ENCODE data around the gene CHCHD10. TPM values are rescaled to one million over a fixed set of nuclear protein-coding genes. Genes with fewer than 3 reads are reported as not detected.

The CHCHD10 gene
- total and polyA plus RNA-seq, 2 of the 13 experiments (the other 11 are each of a cell fraction or from before 2014, with no cell fraction given): 37.0 to 62.8 TPM

GRCh38 chr22:23779083-23779482 lies 11.3 kb upstream of the CHCHD10 start:
- no peak for FAIRE-seq
- intact Hi-C loops (cut with micrococcal nuclease; ENCODE audit: unreplicated experiment): no loop called here
- TF ChIP-seq ZNF326 (CRISPR knock-in tag; IDR thresholded peaks at IDR 0.05; ENCODE audit: borderline replicate concordance): no peak
- no peak for TF ChIP-seq ZNF609 (CRISPR knock-in tag; IDR thresholded peaks at IDR 0.05; ENCODE audit: borderline replicate concordance)
- TF ChIP-seq ZFP82 (CRISPR knock-in tag; IDR thresholded peaks at IDR 0.05; ENCODE audit: borderline replicate concordance): no peak
- TF ChIP-seq ETV6 (CRISPR knock-in tag; conservative IDR thresholded peaks at IDR 0.05): no peak
- TF ChIP-seq, protein P1, sequence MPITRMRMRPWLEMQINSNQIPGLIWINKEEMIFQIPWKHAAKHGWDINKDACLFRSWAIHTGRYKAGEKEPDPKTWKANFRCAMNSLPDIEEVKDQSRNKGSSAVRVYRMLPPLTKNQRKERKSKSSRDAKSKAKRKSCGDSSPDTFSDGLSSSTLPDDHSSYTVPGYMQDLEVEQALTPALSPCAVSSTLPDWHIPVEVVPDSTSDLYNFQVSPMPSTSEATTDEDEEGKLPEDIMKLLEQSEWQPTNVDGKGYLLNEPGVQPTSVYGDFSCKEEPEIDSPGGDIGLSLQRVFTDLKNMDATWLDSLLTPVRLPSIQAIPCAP (CRISPR knock-in tag; IDR thresholded peaks at IDR 0.05; ENCODE audit: low read depth): no peak
- no peak for TF ChIP-seq HOXA3 (CRISPR knock-in tag; IDR thresholded peaks at IDR 0.05)
- TF ChIP-seq, protein P2, sequence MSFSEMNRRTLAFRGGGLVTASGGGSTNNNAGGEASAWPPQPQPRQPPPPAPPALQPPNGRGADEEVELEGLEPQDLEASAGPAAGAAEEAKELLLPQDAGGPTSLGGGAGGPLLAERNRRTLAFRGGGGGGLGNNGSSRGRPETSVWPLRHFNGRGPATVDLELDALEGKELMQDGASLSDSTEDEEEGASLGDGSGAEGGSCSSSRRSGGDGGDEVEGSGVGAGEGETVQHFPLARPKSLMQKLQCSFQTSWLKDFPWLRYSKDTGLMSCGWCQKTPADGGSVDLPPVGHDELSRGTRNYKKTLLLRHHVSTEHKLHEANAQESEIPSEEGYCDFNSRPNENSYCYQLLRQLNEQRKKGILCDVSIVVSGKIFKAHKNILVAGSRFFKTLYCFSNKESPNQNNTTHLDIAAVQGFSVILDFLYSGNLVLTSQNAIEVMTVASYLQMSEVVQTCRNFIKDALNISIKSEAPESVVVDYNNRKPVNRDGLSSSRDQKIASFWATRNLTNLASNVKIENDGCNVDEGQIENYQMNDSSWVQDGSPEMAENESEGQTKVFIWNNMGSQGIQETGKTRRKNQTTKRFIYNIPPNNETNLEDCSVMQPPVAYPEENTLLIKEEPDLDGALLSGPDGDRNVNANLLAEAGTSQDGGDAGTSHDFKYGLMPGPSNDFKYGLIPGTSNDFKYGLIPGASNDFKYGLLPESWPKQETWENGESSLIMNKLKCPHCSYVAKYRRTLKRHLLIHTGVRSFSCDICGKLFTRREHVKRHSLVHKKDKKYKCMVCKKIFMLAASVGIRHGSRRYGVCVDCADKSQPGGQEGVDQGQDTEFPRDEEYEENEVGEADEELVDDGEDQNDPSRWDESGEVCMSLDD (CRISPR knock-in tag; IDR thresholded peaks at IDR 0.05; ENCODE audit: borderline replicate concordance): no peak
- no peak for TF ChIP-seq ZNF720 (CRISPR knock-in tag; IDR thresholded peaks at IDR 0.05)
- no peak for TF ChIP-seq KDM5B (CRISPR knock-in tag; IDR thresholded peaks at IDR 0.05; ENCODE audit: borderline replicate concordance)
- TF ChIP-seq ZNF335 (CRISPR knock-in tag; IDR thresholded peaks at IDR 0.05): no peak
- TF ChIP-seq TRIM22 (IDR thresholded peaks at IDR 0.05): no peak
- TF ChIP-seq CHD2 (IDR thresholded peaks at IDR 0.05; ENCODE audit: low read depth, low read length): no peak
- no peak for TF ChIP-seq CBFB (CRISPR knock-in tag; IDR thresholded peaks at IDR 0.05)
- no peak for TF ChIP-seq ZNF331 (CRISPR knock-in tag; IDR thresholded peaks at IDR 0.05)
- TF ChIP-seq HES4 (CRISPR knock-in tag; IDR thresholded peaks at IDR 0.05; ENCODE audit: borderline replicate concordance): no peak
- TF ChIP-seq RFXANK (CRISPR knock-in tag; IDR thresholded peaks at IDR 0.05): no peak
- TF ChIP-seq, protein P3, sequence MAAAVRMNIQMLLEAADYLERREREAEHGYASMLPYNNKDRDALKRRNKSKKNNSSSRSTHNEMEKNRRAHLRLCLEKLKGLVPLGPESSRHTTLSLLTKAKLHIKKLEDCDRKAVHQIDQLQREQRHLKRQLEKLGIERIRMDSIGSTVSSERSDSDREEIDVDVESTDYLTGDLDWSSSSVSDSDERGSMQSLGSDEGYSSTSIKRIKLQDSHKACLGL (CRISPR knock-in tag; IDR thresholded peaks at IDR 0.05): 0 out of 2 replicates have a peak, but pooled peaks have one; percentile 46

More at GRCh38 chr22:23779083-23779482, 11.3 kb upstream of the CHCHD10 start:
- no peak overlapping the region for H3K9ac ChIP-seq (ENCODE audit: insufficient read depth, low read depth, low read length)
- CTCF ChIA-PET (ENCODE audit: low intra/inter-chr PET ratio, low total read pairs): no interaction called here
- no peak overlapping the region for H3K27ac ChIP-seq (ENCODE audit: extremely low read length, insufficient read depth, low read length)
- no peaks in the 10 kb centered on the region for H3K27me3 ChIP-seq (ENCODE audit: control insufficient read depth in 1 of 2, insufficient read depth in 2 of 2, low read length in 2 of 2)
- DNase-seq (ENCODE audit: low spot score): no peak
- ATAC-seq: no peak
- POLR2A ChIA-PET: no interaction called here
- H4K20me1 ChIP-seq (ENCODE audit: insufficient read depth, low read length): no peaks in the 10 kb centered on the region
- 100% methylated on average over 1 of the region's 16 CpGs for WGBS (ENCODE audit: low lambda C conversion rate)
- no peak overlapping the region for H2AFZ ChIP-seq (ENCODE audit: low read length)
- H3K4me3 ChIP-seq (replicated peaks in 1 of 3; ENCODE audit: insufficient read depth in 1 of 3, low read depth in 2 of 3, low read length in 3 of 3): no peak overlapping the region
- H3K4me2 ChIP-seq (ENCODE audit: low read depth, low read length): no peak overlapping the region
- H3K36me3 ChIP-seq (replicated peaks in 1 of 2; ENCODE audit: control insufficient read depth in 1 of 2, insufficient read depth in 2 of 2, low read length in 2 of 2): no peaks in the 10 kb centered on the region
- H3K9me3 ChIP-seq (ENCODE audit: low read length): no peaks in the 10 kb centered on the region
- H3K79me2 ChIP-seq (ENCODE audit: insufficient read depth, low read length): no peaks in the 10 kb centered on the region
- BruUV-seq (replicated peaks): no TSS peak
- in situ Hi-C loops (cut with HindIII; ENCODE audit: extremely low pct_ligation_motif_present, low pct_unique_long_range_greater_than_20kb): no loop called here
- H3K4me1 ChIP-seq (ENCODE audit: insufficient read depth, low read length): peaks cover 72% of the 10 kb centered on the region
